ENCODE results near the gene PIMREG.

The PIMREG gene

DNA sequence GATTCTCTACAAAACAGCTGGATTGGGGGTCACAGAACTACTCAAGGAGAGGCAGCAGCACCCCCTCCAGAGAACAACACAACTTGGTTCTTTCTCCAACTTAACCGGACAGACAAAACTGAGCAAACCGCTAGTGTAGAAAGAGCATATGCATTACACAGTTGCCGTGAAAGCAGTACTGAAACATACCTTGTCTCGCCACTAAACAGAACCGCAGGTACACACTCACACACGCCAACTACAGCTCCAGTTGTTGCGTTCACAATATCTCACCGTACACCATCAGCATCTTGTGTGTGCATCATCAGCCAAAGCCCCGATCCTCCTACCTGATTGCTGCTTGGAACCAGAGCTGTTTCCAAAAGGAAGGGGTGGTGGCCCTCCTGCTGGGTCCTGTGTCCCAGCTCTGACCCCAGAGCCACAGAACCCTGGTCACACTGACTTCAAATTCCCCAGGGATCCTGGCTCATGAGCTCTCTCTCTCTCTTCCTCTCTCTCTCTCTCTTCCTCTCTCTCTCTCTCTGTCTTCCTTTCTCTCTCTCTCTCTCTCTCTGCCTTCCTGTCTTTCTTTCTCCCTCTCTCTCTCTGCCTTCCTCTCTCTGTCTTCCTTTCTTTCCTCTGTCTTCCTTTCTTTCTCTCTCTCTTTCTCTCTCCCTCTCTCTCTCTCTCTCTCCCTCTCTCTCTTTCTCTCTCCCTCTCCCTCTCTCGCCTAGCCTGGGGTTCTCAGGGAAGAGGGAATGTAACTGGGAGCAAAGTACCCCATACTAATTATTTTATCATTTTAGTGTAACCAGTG lies 8.4 kb downstream of the PIMREG start:
- ChIA-PET CTCF (no interaction called here), POLR2A (interaction anchor here (1.2 kb wide), 1 partner anchor 8 kb away, joined by 11 read pairs; the partner anchor contains the start of gene PIMREG)
- TF ChIP-seq, protein P1, sequence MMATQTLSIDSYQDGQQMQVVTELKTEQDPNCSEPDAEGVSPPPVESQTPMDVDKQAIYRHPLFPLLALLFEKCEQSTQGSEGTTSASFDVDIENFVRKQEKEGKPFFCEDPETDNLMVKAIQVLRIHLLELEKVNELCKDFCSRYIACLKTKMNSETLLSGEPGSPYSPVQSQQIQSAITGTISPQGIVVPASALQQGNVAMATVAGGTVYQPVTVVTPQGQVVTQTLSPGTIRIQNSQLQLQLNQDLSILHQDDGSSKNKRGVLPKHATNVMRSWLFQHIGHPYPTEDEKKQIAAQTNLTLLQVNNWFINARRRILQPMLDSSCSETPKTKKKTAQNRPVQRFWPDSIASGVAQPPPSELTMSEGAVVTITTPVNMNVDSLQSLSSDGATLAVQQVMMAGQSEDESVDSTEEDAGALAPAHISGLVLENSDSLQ (IDR thresholded peaks at IDR 0.05), result no peak
- TF ChIP-seq SUZ12 (IDR thresholded peaks at IDR 0.05) (no peak), ELF4 (IDR thresholded peaks at IDR 0.05) (no peak)
- no peak for DNase-seq (ENCODE audit: extremely low spot score)

DNA sequence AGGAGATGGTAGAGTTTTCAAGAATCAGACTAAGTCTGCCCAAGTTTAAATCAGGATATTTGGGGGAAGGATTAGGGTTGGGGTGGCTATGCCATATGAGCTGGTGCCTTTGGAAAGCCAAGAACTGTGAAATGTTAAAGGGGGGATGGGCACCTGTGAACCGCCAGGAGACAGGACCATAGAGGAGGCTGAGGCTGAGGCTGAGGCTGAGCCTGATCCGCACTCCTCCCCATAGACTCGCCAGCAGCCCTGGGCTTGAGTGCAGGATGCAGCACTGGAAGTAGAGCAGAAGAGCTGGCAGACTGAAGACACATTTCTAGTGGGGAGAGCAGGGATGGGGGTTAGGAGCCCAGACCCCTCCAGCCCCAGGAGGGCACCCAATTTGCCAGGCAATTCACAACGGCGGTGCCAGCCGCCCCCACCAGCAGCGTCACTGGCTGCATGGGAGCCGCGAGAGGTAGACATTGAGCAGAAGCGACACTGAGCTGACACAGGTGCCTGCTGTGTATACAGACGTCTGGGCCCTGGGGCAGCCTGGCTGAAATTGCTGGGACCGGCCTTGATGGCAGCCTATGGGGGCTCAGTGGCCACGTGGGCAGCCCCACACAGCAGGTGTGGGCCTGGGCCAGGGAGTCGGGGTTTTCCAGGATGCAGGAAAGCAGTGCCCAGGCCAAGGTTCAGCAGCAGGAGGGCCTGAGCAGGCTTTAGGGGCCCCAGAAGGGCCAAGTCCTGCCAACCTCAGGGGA lies 9.2 kb downstream of the PIMREG start:
- POLR2A ChIA-PET, result interaction anchor here (1.2 kb wide), 1 partner anchor 9 kb away, joined by 11 read pairs; the partner anchor contains the start of gene PIMREG
- no peak for DNase-seq (ENCODE audit: extremely low spot score)
- no peak for TF ChIP-seq FOXA1 (IDR thresholded peaks at IDR 0.05)
- CTCF ChIA-PET, result no interaction called here

DNA sequence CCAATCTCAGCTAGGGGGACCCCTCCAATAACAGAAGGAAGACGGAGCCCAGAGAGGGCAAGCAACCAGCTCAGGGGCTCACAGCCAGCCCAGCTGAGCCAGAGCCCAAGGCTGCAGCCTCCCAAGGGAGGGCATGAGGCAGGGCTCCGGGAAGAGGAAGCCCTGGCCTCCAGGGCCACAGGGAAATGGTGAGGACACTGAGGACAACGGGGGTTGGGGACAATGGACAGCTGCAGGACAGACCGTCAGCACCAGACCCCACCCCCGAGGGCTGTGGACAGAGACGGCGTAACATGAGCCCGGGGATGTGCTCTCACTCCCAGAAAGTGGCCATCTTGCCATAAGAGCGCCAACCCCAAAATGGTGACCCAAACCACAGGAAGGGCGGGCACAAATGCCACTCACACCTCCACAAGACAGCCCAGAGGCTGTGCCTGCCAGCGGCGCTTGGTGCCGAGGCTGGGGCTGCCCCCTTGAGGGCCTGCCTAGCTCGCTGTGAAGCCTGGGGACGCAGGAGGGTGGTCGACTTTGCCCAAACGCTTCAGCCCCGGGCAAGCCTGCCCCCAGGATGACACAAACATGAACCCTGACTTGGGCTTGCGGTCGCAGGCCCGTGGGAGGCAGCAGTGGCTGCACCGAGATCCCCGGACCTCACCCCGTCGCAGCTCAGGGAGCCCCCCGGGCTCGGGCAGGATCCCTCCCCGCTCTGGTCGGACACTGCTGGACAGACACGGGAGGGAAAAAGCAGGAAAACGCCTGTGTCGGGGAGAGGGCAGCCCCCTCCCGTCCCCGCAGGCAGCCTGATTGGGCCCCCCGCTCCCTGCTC lies 10.5 kb downstream of the PIMREG start:
- DNase-seq (ENCODE audit: extremely low spot score), result no peak
- ChIA-PET CTCF (no interaction called here), POLR2A (no interaction called here)
- TF ChIP-seq NFRKB (IDR thresholded peaks at IDR 0.05), result no peak

DNA sequence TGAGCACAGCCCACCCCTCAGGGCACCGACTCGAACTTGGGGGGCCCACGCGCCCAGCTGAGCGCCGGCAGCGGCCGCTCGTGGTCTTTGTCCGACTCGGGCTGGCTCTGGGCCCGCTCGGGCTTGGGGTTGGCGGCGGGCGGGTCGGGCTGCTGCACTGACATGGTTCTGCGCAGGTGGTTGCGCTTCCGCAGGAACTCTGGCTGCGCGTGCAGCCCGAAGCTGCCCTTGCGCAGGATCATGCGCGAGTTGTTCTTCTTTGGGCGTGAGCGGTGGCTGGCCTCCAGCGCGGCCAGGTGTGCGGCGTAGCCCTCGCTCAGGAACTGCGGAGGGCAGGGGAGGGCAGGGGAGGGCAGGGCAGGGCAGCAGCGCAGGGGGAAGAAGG lies 11.1 kb downstream of the PIMREG start:
- POLR2A ChIA-PET, result no interaction called here
- DNase-seq (ENCODE audit: extremely low spot score), result no peak
- CTCF ChIA-PET, result no interaction called here
- no peak for TF ChIP-seq LEF1 (IDR thresholded peaks at IDR 0.05; ENCODE audit: borderline replicate concordance)
- TF ChIP-seq FOXA1 (IDR thresholded peaks at IDR 0.05), result no peak
- TF ChIP-seq L3MBTL2 (conservative IDR thresholded peaks at IDR 0.05), result no peak
- TF ChIP-seq SP1 (IDR thresholded peaks at IDR 0.05), result no peak

DNA sequence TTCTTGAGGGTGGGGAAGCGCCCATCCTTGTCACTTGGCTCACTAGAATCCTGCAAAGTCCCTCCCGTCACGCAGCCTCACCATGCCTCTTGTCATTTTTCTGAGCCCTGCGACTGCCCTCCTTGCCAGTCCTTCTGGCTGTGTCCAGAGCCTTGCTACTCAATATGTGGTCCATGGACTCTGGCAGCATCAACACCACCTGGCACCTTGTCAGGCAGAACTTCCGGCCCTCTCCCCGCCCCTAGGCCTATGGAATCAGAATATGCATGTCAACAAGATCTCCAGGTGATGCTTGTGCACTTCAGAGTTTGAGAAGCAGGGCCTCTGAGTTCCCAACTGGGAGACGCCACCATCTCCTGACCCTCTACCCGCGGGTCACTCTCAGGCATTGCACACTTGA lies 12.1 kb downstream of the PIMREG start:
- no peak for DNase-seq (ENCODE audit: extremely low spot score)
- no peak for TF ChIP-seq L3MBTL2 (conservative IDR thresholded peaks at IDR 0.05)
- TF ChIP-seq SUZ12 (IDR thresholded peaks at IDR 0.05), result no peak
- TF ChIP-seq ZNF384 (IDR thresholded peaks at IDR 0.05), result no peak
- no peak for TF ChIP-seq ELF4 (IDR thresholded peaks at IDR 0.05)
- no peak for TF ChIP-seq LEF1 (IDR thresholded peaks at IDR 0.05; ENCODE audit: borderline replicate concordance)
- no peak for TF ChIP-seq BHLHE40 (IDR thresholded peaks at IDR 0.05; ENCODE audit: borderline replicate concordance)
- no peak for TF ChIP-seq NFRKB (IDR thresholded peaks at IDR 0.05)
- TF ChIP-seq SP1 (IDR thresholded peaks at IDR 0.05), result no peak
- TF ChIP-seq FOXM1 (IDR thresholded peaks at IDR 0.05; ENCODE audit: borderline replicate concordance), result no peak
- no peak for TF ChIP-seq ARNT (IDR thresholded peaks at IDR 0.05)
- no peak for TF ChIP-seq HDGF (IDR thresholded peaks at IDR 0.05; ENCODE audit: borderline replicate concordance)
- no peak for TF ChIP-seq FOXK2 (IDR thresholded peaks at IDR 0.05)
- no peak for TF ChIP-seq FOXA1 (IDR thresholded peaks at IDR 0.05)
- TF ChIP-seq, protein P1 (IDR thresholded peaks at IDR 0.05), result no peak
- TF ChIP-seq CTBP1 (IDR thresholded peaks at IDR 0.05; ENCODE audit: borderline replicate concordance), result no peak
- TF ChIP-seq TARDBP (IDR thresholded peaks at IDR 0.05), result no peak
- ChIA-PET POLR2A (no interaction called here), CTCF (no interaction called here)

DNA sequence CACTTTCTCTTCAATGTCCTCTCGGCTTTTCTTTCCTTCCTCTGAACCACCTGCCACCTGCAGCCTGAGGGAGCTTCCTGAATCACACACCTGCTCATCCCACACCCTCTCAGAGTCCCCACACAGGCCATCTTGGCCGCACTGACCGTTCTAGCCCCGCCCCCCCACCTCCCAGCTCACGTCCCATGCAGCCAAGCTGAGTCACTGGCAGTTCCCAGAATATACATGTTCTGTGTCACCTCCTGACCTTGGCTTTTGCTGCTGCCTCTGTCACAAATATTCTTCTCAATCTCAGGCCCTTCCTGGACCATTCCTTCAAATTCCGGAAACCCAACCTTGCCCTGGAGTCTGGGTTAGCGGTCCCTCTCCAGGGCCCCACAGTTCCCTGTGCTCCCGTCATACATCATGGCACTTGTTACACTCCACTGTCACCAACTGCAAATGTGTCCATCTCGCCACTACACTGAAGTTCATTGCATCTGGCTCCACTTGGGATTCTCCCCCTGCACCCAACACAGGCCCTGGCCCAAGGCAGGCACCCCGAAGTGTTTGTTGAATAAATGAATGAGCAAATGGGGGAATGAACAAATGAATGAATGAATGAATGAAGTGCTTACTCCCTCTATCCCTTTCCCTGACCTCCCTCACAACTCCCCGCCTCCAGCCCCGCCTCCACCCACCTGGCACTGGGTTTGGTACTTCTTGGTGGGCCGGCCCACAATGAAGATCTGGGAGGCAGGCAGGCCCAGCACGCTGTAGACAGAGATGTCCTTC lies 12.8 kb downstream of the PIMREG start:
- ChIA-PET POLR2A (no interaction called here), CTCF (no interaction called here)
- TF ChIP-seq, protein P1 (IDR thresholded peaks at IDR 0.05), result no peak
- no peak for TF ChIP-seq ARNT (IDR thresholded peaks at IDR 0.05)
- TF ChIP-seq FOXK2 (IDR thresholded peaks at IDR 0.05), result no peak
- TF ChIP-seq SP1 (IDR thresholded peaks at IDR 0.05), result no peak
- TF ChIP-seq TARDBP (IDR thresholded peaks at IDR 0.05), result no peak
- TF ChIP-seq ZNF384 (IDR thresholded peaks at IDR 0.05), result no peak
- no peak for DNase-seq (ENCODE audit: extremely low spot score)
